Activated naive CD4-positive, alpha-beta T cell treated with anti-CD3 and anti-CD28 coated beads, Interleukin-2, amount 50 U/mL, for 72 hours (primary cell): ENCODE data around the gene CCL19. TPM values are rescaled to one million over a fixed set of nuclear protein-coding genes. Genes with fewer than 3 reads are reported as not detected.

Experiments used
- ATAC-seq, 2 donors: fragments of 150-1000 bp; cut with Tn5 transposase; 2 replicates each; pipeline ENCODE4 v1.10.0; 2021; ENCODE audit warnings: mild to moderate bottlenecking in 2 of 2, moderate library complexity in 2 of 2
- DNase-seq, 2 donors: peaks; one replicate each; pipeline ENCODE4 v3.0.0; 2021 to 2022; ENCODE audit warnings: low spot score in 2 of 2
- H3K27ac Mint-ChIP-seq, 2 donors: one replicate each; pipeline ENCODE4 v1.8.0; 2022; ENCODE audit warnings: mild to moderate bottlenecking in 2 of 2, mixed read lengths in 2 of 2
- H3K36me3 Mint-ChIP-seq, 2 donors: one replicate each; pipeline ENCODE4 v1.8.0; 2022; ENCODE audit warnings: mixed read lengths in 2 of 2
- H3K9me3 Mint-ChIP-seq, 2 donors: one replicate each; pipeline ENCODE4 v1.8.0; 2022; ENCODE audit warnings: mixed read lengths in 2 of 2
- total RNA-seq, 2 donors: library from RNA; stranded (reverse); gene quantifications; one replicate each; pipeline ENCODE4 v1.2.3, GENCODE V29; 2022

Gene CCL19
- total RNA-seq, 2 donors from 2014 or later, result not detected

DNA sequence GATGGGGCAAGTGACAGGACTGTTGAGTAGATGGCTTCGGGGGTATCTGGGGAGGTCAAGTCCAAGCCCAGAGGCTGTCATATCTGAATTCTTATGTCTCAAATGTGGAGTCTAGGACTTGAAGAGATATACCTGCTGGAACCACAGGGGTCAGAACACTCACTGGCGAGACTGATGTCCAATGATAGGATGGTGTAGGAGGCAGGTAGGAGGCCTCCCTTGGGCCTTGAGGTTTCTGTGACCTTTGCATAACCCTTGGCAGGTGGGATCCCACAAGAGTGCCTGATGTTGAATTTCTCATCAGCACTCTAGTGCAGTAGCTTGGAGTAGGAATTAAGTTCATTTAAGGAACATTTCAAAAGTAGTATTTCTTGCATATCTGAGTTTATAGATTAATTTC is 16.1 kb upstream of the CCL19 start:
- Mint-ChIP-seq H3K9me3 (no peaks in the 10 kb centered on the region), H3K36me3 (no peaks in the 10 kb centered on the region), H3K27ac (no peak overlapping the region)
- DNase-seq (no peak), ATAC-seq (no peak)

DNA sequence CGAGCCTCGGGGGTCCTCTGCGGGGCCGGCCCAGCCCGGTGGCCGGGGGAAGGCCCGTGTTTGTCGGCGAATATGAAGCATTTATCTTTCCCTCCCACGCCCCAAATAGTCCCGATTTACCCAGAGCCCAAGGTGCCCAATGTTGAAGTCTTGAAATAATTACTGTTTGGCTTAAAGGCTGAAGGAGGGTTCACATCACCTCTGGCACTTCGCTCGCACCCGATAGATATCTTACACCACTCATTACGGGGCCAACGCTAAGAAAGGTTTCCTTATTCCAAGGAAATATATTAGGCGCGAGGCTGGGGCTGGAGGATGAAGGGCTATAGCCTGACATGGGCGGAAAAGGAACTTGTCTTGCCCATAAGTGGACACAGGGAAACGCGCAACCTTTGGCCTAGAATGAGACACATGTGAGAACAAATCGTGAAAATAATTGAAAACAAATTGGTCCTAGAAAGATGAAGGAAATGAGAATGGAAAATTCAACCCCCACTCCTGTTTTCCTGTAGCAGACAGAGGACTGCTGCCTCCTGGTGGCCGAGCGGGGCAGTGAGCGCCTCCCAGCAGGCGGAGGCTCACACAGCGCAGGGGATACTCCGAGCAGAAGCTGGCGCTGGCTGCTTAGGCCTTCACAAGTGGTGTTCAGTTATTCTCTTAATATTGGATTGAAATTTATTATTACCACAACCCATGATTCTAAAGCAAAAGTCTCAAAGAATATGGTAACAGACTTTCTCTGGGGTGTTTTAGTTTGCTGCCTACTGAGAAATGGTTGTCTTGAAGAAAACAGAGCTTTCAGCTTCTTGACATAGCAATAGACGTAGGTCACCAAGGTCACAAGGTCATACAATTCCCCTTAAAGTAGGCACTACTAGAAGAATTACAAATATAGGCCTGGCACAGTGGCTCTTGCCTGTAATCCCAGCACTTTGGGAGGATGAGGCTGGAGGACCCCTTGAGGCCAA is 11.0 kb upstream of the CCL19 start:
- Mint-ChIP-seq H3K9me3 (no peaks in the 10 kb centered on the region), H3K36me3 (no peaks in the 10 kb centered on the region), H3K27ac (peak overlapping the region in 1 of 2 donors; percentile 16)
- DNase-seq (peak; percentile 80 to 86), ATAC-seq (peak; percentile 76 to 79)

- no peak overlapping the region for H3K27ac Mint-ChIP-seq
- no peaks in the 10 kb centered on the region for H3K9me3 Mint-ChIP-seq
- ATAC-seq, result peak; percentile 89 to 90
- DNase-seq, result peak; percentile 76 to 93
- H3K36me3 Mint-ChIP-seq, result no peaks in the 10 kb centered on the region
These were observed 10.1 kb upstream of the CCL19 start for GRCh38 chr9:34701023-34701768.

DNA sequence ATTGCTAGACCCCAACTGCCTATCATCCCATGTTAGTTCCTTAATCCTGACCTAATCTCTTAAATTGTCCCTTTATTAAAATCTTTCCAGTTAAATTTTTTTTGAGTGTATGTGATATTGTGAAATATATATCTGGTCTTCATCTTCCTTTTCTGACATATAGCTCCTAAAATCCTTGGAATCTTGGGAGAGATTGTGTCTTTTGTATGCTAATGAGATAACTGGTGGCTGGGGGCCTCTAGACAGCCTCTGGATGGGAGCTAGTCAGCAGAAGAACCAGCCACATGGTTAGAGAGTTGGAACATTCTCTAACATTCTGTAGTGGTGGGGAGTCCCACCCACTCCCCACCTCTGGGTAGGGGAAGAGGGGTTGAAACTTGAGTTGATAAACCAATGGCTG is 3.7 kb upstream of the CCL19 start:
- H3K36me3 Mint-ChIP-seq, result no peaks in the 10 kb centered on the region
- no peaks in the 10 kb centered on the region for H3K9me3 Mint-ChIP-seq
- DNase-seq (no peak), ATAC-seq (no peak)
- H3K27ac Mint-ChIP-seq, result no peak overlapping the region

GRCh38 chr9:34693560-34693959 is 2.5 kb upstream of the CCL19 start:
- DNase-seq (no peak), ATAC-seq (no peak)
- H3K36me3 Mint-ChIP-seq, result no peaks in the 10 kb centered on the region
- H3K9me3 Mint-ChIP-seq, result no peaks in the 10 kb centered on the region
- H3K27ac Mint-ChIP-seq, result no peak overlapping the region

DNA sequence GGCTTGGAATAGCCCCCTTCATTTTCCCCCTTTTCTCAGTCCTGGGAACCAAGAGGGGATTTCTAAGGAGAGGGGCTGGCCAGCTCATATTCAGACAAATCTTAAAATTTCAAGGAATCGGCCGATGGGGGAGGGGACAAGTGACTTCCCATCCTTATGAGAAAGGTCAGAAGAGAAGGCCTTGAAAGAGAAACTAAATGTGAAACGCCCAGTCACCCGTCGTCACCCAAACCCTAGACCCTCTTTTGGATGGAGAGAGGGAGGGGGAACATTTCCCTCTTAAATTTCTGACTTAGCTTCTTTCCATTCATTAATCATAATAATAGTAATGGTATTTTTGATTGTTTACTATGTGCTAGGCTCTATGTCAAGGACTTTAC is 850 bp upstream of the CCL19 start:
- Mint-ChIP-seq H3K36me3 (no peaks in the 10 kb centered on the region), H3K9me3 (no peaks in the 10 kb centered on the region), H3K27ac (no peak overlapping the region)
- no peak for ATAC-seq
- DNase-seq, result no peak

GRCh38 chr9:34689512-34689911 is 1.6 kb downstream of the CCL19 start:
- H3K27ac Mint-ChIP-seq, result no peak overlapping the region
- H3K36me3 Mint-ChIP-seq, result no peaks in the 10 kb centered on the region
- H3K9me3 Mint-ChIP-seq, result no peaks in the 10 kb centered on the region
- DNase-seq (no peak), ATAC-seq (no peak)

DNA sequence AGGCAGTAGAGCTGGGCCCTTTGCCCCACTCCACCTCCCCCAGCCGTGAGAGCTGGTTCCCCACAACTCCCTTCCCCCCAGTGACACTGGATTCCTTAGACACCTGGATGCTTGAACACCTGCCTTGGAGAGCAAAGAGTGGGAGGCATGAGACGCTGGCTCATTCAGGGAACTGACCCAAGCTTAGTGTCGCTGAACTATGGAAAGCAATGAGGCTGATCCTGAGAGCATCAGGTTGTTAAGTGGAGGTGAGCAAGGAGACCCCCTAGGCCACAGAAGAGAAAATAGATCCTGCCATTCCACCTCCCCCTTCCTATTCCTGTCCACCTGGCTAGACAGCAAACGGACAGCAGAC is 2.0 kb downstream of the CCL19 start:
- no peaks in the 10 kb centered on the region for H3K9me3 Mint-ChIP-seq

DNA sequence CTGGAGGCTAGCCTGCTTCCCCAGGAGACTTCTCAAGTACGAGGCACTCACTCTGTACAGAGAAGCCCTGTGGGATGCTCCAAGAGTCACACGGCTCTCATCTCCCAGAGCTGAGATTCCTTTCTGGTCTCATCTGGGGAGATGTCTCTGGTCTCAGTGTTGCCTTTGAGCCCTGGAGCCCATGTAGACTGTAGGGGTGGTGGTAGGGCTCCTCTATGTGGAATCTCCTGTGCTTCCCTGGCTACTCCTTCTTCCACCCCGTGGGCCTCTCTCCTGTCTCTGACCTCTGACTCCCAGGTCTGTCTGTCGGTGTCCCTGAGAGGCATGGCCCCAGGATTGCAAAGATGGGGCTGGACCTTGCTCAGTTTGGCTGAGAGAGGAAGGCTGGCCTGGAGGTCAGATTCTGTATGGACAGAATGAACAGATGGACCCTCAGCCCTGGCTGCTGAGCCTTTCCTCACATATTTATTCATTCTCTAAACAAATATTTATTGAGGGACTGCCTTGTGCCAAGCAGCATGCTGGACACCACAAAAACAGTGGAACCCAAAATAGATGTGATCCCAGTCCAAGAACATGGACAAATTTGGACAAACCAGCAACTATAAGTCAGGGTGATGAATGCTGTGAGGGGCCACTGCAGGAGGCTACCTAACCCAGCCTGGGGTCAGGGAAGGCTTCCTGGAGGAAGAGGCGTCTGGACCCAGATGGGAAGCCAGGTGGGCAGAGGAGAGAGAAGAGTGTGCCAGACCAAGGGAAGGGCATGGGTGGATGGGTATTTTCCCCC is 2.6 kb downstream of the CCL19 start:
- DNase-seq (no peak), ATAC-seq (no peak)
- Mint-ChIP-seq H3K36me3 (no peaks in the 10 kb centered on the region), H3K27ac (peak overlapping the region in 1 of 2 donors; percentile 62), H3K9me3 (no peaks in the 10 kb centered on the region)

More for the DNA sequence above, 2.0 kb downstream of the CCL19 start:
- Mint-ChIP-seq H3K27ac (no peak overlapping the region), H3K36me3 (no peaks in the 10 kb centered on the region)
- DNase-seq, result no peak
- no peak for ATAC-seq

GRCh38 chr9:34687276-34688030 is 3.6 kb downstream of the CCL19 start:
- Mint-ChIP-seq H3K36me3 (no peaks in the 10 kb centered on the region), H3K27ac (no peak overlapping the region), H3K9me3 (no peaks in the 10 kb centered on the region)
- DNase-seq, result no peak
- ATAC-seq, result no peak

GRCh38 chr9:34686732-34687131 is 4.3 kb downstream of the CCL19 start:
- H3K27ac Mint-ChIP-seq, result no peak overlapping the region
- no peak for DNase-seq

DNA sequence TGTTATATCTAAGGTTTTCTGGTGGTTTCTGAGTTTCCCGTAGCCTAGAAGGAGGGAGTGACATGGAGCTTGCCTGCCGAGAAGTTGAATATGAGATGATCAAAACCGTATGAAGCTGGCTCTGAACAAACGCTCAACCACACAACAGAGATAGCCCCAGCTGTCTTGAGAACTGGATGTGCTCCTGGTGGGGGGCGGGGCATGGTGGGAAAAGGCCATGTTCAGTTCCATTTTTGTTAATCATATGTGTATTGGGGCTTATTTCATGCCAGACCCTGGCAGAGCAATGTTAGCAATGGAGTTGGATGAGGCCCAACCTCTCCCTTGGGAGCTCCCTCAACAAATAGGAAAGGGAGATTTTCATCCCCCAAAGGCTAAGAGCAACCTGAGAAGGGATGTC is 4.8 kb downstream of the CCL19 start:
- DNase-seq (no peak), ATAC-seq (no peak)
- Mint-ChIP-seq H3K36me3 (no peaks in the 10 kb centered on the region), H3K9me3 (no peaks in the 10 kb centered on the region), H3K27ac (no peak overlapping the region)

More at GRCh38 chr9:34686732-34687131, 4.3 kb downstream of the CCL19 start:
- no peak for ATAC-seq
- no peaks in the 10 kb centered on the region for H3K9me3 Mint-ChIP-seq
- no peaks in the 10 kb centered on the region for H3K36me3 Mint-ChIP-seq

- no peaks in the 10 kb centered on the region for H3K36me3 Mint-ChIP-seq
- H3K9me3 Mint-ChIP-seq, result no peaks in the 10 kb centered on the region
- H3K27ac Mint-ChIP-seq, result no peak overlapping the region
- DNase-seq (no peak), ATAC-seq (no peak)
These were observed 5.5 kb downstream of the CCL19 start for GRCh38 chr9:34685591-34685990.

- Mint-ChIP-seq H3K36me3 (no peaks in the 10 kb centered on the region), H3K27ac (no peak overlapping the region), H3K9me3 (no peaks in the 10 kb centered on the region)
- ATAC-seq (no peak), DNase-seq (no peak)
These were observed 6.3 kb downstream of the CCL19 start for GRCh38 chr9:34684816-34685215.

- Mint-ChIP-seq H3K36me3 (no peaks in the 10 kb centered on the region), H3K27ac (no peak overlapping the region), H3K9me3 (no peaks in the 10 kb centered on the region)
- ATAC-seq, result peak; percentile 95 to 97
- DNase-seq, result no peak
These were observed 6.9 kb downstream of the CCL19 start for GRCh38 chr9:34684145-34684544.

GRCh38 chr9:34675869-34676268 is 15.2 kb downstream of the CCL19 start:
- H3K36me3 Mint-ChIP-seq, result no peaks in the 10 kb centered on the region
- H3K9me3 Mint-ChIP-seq, result no peaks in the 10 kb centered on the region
- no peak for DNase-seq
- ATAC-seq, result no peak
- H3K27ac Mint-ChIP-seq, result peak overlapping the region in 1 of 2 donors; percentile 8
